Measurements from ENCODE around the gene ZNF232.
"Not testable (repeated sequence)": the region's sequence is repeated elsewhere in the genome, so short reads cannot be mapped to it uniquely, and the experiment has no call there.

ZNF232 gene

GRCh38 chr17:5131146-5131715, 19.6 kb upstream of the ZNF232 start:
- TF ChIP-seq ZNF274 (IDR thresholded peaks at IDR 0.05; ENCODE audit: low read depth, low read length): no peak
- no peak overlapping the region for H3K4me3 ChIP-seq (ENCODE audit: low read length)

- H3K4me3 ChIP-seq (ENCODE audit: low read length): not testable (repeated sequence)
Observed at GRCh38 chr17:5130687-5131086, 19.0 kb upstream of the ZNF232 start.

GRCh38 chr17:5130261-5130660, 18.6 kb upstream of the ZNF232 start:
- not testable (repeated sequence) for H3K4me3 ChIP-seq (ENCODE audit: low read length)

- H3K4me3 ChIP-seq (ENCODE audit: low read length): not testable (repeated sequence)
Observed at GRCh38 chr17:5129770-5130169, 18.1 kb upstream of the ZNF232 start.

- TF ChIP-seq ZNF274 (IDR thresholded peaks at IDR 0.05; ENCODE audit: low read depth, low read length): no peak
- H3K4me3 ChIP-seq (ENCODE audit: low read length): no peak overlapping the region
Observed at GRCh38 chr17:5128905-5129535, 17.3 kb upstream of the ZNF232 start.

GRCh38 chr17:5128387-5128786, 16.7 kb upstream of the ZNF232 start:
- not testable (repeated sequence) for H3K4me3 ChIP-seq (ENCODE audit: low read length)

- no peak overlapping the region for H3K4me3 ChIP-seq (ENCODE audit: low read length)
- no peak for TF ChIP-seq ZNF274 (IDR thresholded peaks at IDR 0.05; ENCODE audit: low read depth, low read length)
Observed at GRCh38 chr17:5127910-5128309, 16.2 kb upstream of the ZNF232 start.

- H3K4me3 ChIP-seq (ENCODE audit: low read length): no peak overlapping the region
- no peak for TF ChIP-seq ZNF274 (IDR thresholded peaks at IDR 0.05; ENCODE audit: low read depth, low read length)
Observed at GRCh38 chr17:5126719-5127488, 15.2 kb upstream of the ZNF232 start.

GRCh38 chr17:5124896-5125295, 13.2 kb upstream of the ZNF232 start:
- not testable (repeated sequence) for H3K4me3 ChIP-seq (ENCODE audit: low read length)

GRCh38 chr17:5124125-5124760, 12.6 kb upstream of the ZNF232 start:
- not testable (repeated sequence) for H3K4me3 ChIP-seq (ENCODE audit: low read length)

- no peak overlapping the region for H3K4me3 ChIP-seq (ENCODE audit: low read length)
- no peak for TF ChIP-seq ZNF274 (IDR thresholded peaks at IDR 0.05; ENCODE audit: low read depth, low read length)
Observed at GRCh38 chr17:5123343-5124124, 11.9 kb upstream of the ZNF232 start.

GRCh38 chr17:5122586-5123342, 11.1 kb upstream of the ZNF232 start:
- TF ChIP-seq ZNF274 (IDR thresholded peaks at IDR 0.05; ENCODE audit: low read depth, low read length): no peak
- no peak overlapping the region for H3K4me3 ChIP-seq (ENCODE audit: low read length)

- H3K4me3 ChIP-seq (ENCODE audit: low read length): not testable (repeated sequence)
Observed at GRCh38 chr17:5122056-5122455, 10.4 kb upstream of the ZNF232 start.

GRCh38 chr17:5121186-5121841, 9.6 kb upstream of the ZNF232 start:
- no peak overlapping the region for H3K4me3 ChIP-seq (ENCODE audit: low read length)
- TF ChIP-seq ZNF274 (IDR thresholded peaks at IDR 0.05; ENCODE audit: low read depth, low read length): no peak

GRCh38 chr17:5120436-5121185, 8.9 kb upstream of the ZNF232 start:
- H3K4me3 ChIP-seq (ENCODE audit: low read length): not testable (repeated sequence)
